ENCODE measurements around the gene HOXB8. TPM values are rescaled to one million over a fixed set of nuclear protein-coding genes. Genes with fewer than 3 reads are reported as not detected.

Gene HOXB8
- total RNA-seq, 4 donors from 2014 or later, result 1.4 TPM; not detected in 3

DNA sequence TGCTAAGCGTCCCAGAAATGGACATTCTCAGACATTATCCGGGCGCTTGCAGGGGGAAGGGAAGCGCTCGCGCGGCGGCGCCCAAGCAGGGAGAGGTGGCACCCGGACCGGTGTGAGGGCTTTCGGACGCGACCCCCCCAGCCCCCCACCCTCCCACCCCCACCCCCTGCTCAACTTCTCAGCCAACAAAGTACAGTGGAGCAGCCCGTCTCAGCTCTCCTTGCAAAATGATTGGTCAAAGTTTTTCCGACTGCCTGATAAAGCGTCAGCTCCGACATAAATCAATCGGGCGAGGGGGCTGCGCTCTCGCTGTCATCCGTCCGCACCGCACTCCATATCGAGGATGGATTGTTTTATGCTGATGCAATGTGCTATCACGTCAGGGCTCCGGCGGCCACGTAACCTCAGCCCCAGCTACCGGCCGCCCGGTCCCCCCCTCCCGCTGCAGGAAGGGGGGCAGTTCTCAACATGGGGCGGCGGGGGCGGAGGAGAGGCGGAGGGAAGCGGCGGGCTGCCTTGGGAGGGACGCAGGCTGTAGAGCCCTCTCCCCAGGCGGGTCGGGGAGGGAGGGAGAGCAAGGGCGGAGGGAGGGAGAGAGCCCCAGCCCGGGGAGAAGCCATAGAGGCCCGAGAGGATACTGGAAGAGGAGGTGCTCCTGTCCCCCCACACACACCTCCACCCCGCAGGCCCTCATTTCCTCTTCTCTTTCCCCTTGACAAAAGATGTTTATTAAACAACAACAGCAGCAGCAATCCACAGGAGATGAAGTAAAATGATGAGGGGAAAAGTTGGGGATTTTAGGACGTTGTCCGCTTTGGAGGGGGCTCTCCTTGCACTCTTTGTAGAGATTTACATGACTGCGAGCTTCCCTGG, 11.4 kb upstream of the HOXB8 start, which contains the start of gene HOXB9:
Gene HOXB9, minus strand, starts transcription at position 114 of the 873 bp plus-strand sequence. Its CDS starts 89 bp downstream, at position 25.
- Histone ChIP-seq H3K27ac (no peak within 1 kb of the TSS), H3K4me3 (replicated peaks in 1 of 3) (peak within 1 kb of the TSS in 1 of 3 donors; percentile 10), H3K9me3 (no peaks in the 10 kb centered on the region), H3K36me3 (no peaks in the 10 kb centered on the region), H3K4me1 (peaks cover 10 to 20% of the 10 kb centered on the region in 2 donors), H3K27me3 (peaks cover 74% of the 10 kb centered on the region)
- intact Hi-C loops (cut with DNase I), result no loop called here
- WGBS, 2 donors, result 2 to 3% methylated on average over 10 to 27 of the region's 50 CpGs
- TF ChIP-seq, protein P1, sequence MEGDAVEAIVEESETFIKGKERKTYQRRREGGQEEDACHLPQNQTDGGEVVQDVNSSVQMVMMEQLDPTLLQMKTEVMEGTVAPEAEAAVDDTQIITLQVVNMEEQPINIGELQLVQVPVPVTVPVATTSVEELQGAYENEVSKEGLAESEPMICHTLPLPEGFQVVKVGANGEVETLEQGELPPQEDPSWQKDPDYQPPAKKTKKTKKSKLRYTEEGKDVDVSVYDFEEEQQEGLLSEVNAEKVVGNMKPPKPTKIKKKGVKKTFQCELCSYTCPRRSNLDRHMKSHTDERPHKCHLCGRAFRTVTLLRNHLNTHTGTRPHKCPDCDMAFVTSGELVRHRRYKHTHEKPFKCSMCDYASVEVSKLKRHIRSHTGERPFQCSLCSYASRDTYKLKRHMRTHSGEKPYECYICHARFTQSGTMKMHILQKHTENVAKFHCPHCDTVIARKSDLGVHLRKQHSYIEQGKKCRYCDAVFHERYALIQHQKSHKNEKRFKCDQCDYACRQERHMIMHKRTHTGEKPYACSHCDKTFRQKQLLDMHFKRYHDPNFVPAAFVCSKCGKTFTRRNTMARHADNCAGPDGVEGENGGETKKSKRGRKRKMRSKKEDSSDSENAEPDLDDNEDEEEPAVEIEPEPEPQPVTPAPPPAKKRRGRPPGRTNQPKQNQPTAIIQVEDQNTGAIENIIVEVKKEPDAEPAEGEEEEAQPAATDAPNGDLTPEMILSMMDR (IDR thresholded peaks at IDR 0.05), result no peak
- no peak for TF ChIP-seq POLR2A (IDR thresholded peaks at IDR 0.05)
- no peak for DNase-seq

DNA sequence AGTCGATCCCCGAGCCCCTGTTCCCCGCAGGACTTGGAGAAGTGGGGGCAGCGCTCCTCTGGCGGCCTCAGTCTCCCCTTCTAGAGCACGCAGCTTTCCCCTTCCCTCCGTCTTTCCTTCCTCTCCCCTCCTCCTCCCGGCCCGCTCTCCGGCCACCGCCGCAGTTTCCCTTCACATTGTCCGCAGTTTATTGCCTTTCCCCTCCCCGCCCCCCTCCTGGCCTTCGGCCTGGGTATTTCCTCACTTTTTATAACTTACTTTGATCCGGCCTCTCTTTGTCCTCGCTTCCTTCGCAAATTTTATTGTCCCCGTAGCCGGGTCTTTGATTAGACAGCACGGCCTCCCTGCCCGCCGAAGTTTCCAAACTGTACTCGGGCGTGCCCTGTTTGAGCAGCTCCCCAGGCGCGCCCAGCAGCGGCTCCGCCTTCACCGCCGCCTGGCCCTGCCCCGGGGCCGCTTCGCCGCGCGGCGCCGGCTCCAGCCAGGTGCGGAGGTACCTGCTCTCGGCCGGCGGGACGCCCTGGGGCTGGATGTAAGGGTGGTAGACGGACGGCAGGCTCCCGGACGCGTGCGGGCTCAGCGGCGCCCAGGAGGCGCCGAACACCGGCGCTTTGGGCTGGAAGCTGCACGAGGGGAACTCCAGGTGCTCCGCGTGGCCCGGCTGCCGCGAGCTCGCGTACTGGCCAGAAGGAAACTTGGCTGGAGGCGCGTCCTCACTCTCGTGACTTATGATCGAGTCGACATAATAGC, 10.6 kb upstream of the HOXB8 start:
- Histone ChIP-seq H3K27me3 (peaks cover 78% of the 10 kb centered on the region), H3K36me3 (no peaks in the 10 kb centered on the region), H3K4me1 (peaks cover 10 to 20% of the 10 kb centered on the region in 2 donors), H3K9me3 (no peaks in the 10 kb centered on the region), H3K27ac (no peak overlapping the region), H3K4me3 (replicated peaks in 1 of 3) (peak overlapping the region in 1 of 3 donors; percentile 10)
- DNase-seq, result peak; percentile 23 to 26
- WGBS, 2 donors, result 0 to 1% methylated on average over 27 to 28 of the region's 69 CpGs
- intact Hi-C loops (cut with DNase I), result no loop called here
- TF ChIP-seq, protein P1 (IDR thresholded peaks at IDR 0.05), result no peak

DNA sequence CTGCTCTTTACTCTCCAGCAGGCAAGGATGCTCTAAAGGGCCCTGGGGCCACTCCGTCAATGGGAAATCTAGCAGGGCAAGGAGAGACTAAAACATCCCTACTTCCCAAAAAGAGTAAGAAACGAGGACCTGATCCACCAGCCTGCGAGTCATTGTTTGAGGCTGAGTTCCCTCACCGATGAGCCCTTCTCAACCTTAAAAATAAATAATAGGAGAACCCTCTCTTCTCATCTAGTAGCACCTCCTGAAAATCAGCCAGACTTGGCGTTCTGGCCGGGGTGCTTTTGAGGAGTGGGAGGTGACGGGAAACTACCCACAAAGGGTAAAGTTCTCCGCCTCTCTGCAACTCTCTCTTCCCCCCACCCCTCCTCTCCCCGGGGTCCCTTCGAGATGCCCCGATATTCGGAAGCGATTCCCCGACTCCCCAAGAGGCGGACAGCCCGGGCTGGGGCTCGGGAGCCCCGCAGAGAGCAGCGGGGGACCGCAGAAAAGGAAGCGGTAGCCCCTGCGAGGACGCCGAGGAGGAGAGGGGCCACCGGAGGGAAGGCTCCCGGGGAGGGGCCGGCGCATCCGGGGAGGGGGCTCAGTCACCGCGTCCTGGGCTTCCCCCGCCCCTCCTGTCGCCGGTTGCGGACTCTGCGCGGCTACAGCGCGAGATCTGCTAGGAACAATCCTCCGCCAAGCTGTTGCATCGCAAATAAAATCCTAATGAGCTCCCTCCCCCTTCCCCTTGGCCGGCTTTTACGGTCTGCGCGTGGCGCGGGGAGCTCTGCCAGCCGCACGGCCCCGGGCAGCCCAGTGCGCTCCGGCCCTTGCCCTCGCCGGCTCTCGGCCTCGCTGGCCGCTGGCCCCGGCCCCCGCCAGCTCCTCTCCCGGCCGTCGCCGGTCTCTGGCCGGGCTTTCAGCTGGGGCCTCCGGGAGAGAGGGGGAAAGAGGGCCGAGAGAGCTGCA, 9.7 kb upstream of the HOXB8 start:
- no peak for DNase-seq
- TF ChIP-seq, protein P1 (IDR thresholded peaks at IDR 0.05), result no peak
- Histone ChIP-seq H3K9me3 (no peaks in the 10 kb centered on the region), H3K4me3 (replicated peaks in 1 of 3) (peak overlapping the region in 1 of 3 donors; percentile 10), H3K36me3 (no peaks in the 10 kb centered on the region), H3K4me1 (peaks cover 10 to 20% of the 10 kb centered on the region in 2 donors), H3K27ac (no peak overlapping the region), H3K27me3 (peaks cover 77% of the 10 kb centered on the region)
- intact Hi-C loops (cut with DNase I), result no loop called here
- WGBS, 2 donors, result 3 to 5% methylated on average over 23 to 32 of the region's 66 CpGs

DNA sequence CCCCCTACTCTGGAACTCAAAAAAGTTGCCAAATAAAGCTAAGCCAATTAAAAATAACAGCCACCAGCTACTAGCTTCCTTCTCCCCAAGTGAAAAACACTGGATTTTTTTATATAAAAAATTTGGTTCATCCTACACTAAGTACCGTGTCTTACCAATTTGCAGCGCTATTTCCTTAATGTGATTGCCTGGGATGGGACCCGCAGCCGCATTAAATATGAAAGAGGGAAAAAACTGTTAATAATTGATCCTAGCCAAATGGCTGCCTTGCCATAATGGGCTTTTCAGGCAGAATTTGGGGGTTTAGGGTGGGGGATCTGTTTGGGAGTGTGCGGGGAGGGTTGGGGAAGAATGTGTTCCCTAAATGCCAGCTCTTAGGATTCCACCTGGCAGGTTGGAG, 9.0 kb upstream of the HOXB8 start:
- intact Hi-C loops (cut with DNase I), result no loop called here

More for the DNA sequence above, 9.0 kb upstream of the HOXB8 start:
- Histone ChIP-seq H3K9me3 (no peaks in the 10 kb centered on the region), H3K4me3 (replicated peaks in 1 of 3) (no peak overlapping the region), H3K27ac (no peak overlapping the region), H3K27me3 (peaks cover 77% of the 10 kb centered on the region), H3K36me3 (no peaks in the 10 kb centered on the region), H3K4me1 (peaks cover 10 to 20% of the 10 kb centered on the region in 2 donors)
- DNase-seq, result no peak
- TF ChIP-seq, protein P1 (IDR thresholded peaks at IDR 0.05), result no peak
- TF ChIP-seq POLR2A (IDR thresholded peaks at IDR 0.05), result no peak
- 17 to 25% methylated on average over 5 of the region's 5 CpGs for WGBS, 2 donors
